Mucosa of stomach (tissue), 1 donor: ENCODE data around the gene GUK1.

ENCODE experiments used
- H3K27me3 ChIP-seq: one replicate; pipeline ENCODE4 v1.7.0; 2013; ENCODE audit warnings: mild to moderate bottlenecking, low read length; ENCODE audit not compliant: control insufficient read depth, insufficient read depth
- H3K36me3 ChIP-seq: one replicate; pipeline ENCODE4 v1.7.0; 2013; ENCODE audit warnings: low read length; ENCODE audit not compliant: control insufficient read depth, insufficient read depth
- H3K4me1 ChIP-seq: one replicate; pipeline ENCODE4 v1.7.0; 2013; ENCODE audit warnings: mild to moderate bottlenecking, low read length; ENCODE audit not compliant: control insufficient read depth, insufficient read depth
- H3K4me3 ChIP-seq: one replicate; pipeline ENCODE4 v1.7.0; 2013; ENCODE audit warnings: low read length
- H3K9ac ChIP-seq: one replicate; pipeline ENCODE4 v1.7.0; 2013; ENCODE audit warnings: mild to moderate bottlenecking, low read length, moderate library complexity
- H3K9me3 ChIP-seq: one replicate; pipeline ENCODE4 v1.7.0; 2013; ENCODE audit warnings: mild to moderate bottlenecking, low read length, moderate library complexity; ENCODE audit not compliant: control insufficient read depth
- donor health status: Pancreatic carcinoma.

Gene GUK1

DNA sequence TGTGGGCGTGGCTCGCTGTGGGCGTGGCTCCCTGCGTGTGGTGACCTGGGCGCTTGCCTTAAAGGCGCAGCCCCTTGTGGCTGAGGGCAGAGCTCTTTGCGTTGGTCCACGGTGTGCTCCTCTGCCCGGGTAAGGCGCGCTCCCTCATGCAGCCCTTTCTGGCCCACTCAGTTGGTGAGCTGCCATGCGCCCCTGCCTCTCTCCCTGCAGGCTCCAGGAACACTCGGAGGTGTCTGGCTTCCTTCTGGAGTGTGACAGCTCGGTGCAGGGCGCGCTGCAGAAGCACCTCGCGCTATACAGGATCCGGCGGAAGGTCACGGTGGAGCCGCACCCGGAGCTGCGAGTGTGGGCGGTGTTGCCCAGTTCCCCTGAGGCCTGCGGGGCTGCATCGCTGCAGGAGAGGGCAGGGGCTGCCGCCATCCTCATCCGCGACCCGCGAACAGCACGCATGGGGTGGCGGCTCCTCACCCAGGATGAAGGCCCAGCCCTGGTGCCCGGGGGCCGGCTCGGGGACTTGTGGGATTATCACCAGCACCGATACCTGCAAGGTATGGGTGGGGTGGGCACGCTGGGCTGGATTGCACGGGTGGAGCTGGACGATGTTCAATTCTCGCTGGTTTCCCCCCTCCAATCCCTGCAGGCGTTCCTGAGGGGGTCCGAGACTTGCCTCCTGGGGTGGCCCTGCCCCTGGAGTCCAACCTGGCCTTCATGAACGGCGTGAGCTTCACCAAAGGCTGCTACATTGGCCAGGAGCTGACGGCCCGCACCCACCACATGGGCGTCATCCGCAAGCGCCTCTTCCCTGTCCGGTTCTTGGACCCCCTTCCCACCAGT lies 34.6 kb downstream of the GUK1 start:
- Histone ChIP-seq H3K4me3 (no peak overlapping the region), H3K36me3 (no peaks in the 10 kb centered on the region), H3K4me1 (no peaks in the 10 kb centered on the region), H3K9ac (no peak overlapping the region), H3K27me3 (no peaks in the 10 kb centered on the region), H3K9me3 (no peaks in the 10 kb centered on the region)

- Histone ChIP-seq H3K4me3 (no peak overlapping the region), H3K9ac (no peak overlapping the region), H3K36me3 (no peaks in the 10 kb centered on the region), H3K27me3 (no peaks in the 10 kb centered on the region), H3K9me3 (no peaks in the 10 kb centered on the region), H3K4me1 (no peaks in the 10 kb centered on the region)
Observed at GRCh38 chr1:228175316-228176023, 35.4 kb downstream of the GUK1 start.

- no peaks in the 10 kb centered on the region for H3K36me3 ChIP-seq
- no peaks in the 10 kb centered on the region for H3K9me3 ChIP-seq
- no peak overlapping the region for H3K4me3 ChIP-seq
- no peaks in the 10 kb centered on the region for H3K27me3 ChIP-seq
- H3K9ac ChIP-seq = no peak overlapping the region
- H3K4me1 ChIP-seq = no peaks in the 10 kb centered on the region
Observed at GRCh38 chr1:228176024-228176395, 35.9 kb downstream of the GUK1 start.

- no peak overlapping the region for H3K4me3 ChIP-seq
Observed at GRCh38 chr1:228176461-228177182, 36.5 kb downstream of the GUK1 start.

DNA sequence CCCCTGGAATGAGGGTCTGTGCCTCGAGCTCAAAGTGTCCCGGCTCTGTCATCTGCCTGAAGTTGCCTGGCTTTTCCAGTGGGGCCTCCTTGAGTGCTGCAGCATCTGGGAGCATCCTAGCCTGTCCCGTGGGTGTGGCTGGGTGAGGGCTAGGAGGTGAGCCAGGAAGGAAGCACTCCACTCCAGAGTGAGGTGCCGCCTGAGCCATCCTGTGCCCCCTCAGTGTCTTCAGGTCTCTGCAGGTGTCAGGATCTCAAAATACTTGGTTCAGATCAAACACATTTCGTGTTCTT lies 37.0 kb downstream of the GUK1 start:
- Histone ChIP-seq H3K4me1 (no peaks in the 10 kb centered on the region), H3K4me3 (no peak overlapping the region)

More at GRCh38 chr1:228176461-228177182, 36.5 kb downstream of the GUK1 start:
- Histone ChIP-seq H3K4me1 (no peaks in the 10 kb centered on the region), H3K27me3 (no peaks in the 10 kb centered on the region), H3K9ac (no peak overlapping the region), H3K9me3 (no peaks in the 10 kb centered on the region), H3K36me3 (no peaks in the 10 kb centered on the region)

DNA sequence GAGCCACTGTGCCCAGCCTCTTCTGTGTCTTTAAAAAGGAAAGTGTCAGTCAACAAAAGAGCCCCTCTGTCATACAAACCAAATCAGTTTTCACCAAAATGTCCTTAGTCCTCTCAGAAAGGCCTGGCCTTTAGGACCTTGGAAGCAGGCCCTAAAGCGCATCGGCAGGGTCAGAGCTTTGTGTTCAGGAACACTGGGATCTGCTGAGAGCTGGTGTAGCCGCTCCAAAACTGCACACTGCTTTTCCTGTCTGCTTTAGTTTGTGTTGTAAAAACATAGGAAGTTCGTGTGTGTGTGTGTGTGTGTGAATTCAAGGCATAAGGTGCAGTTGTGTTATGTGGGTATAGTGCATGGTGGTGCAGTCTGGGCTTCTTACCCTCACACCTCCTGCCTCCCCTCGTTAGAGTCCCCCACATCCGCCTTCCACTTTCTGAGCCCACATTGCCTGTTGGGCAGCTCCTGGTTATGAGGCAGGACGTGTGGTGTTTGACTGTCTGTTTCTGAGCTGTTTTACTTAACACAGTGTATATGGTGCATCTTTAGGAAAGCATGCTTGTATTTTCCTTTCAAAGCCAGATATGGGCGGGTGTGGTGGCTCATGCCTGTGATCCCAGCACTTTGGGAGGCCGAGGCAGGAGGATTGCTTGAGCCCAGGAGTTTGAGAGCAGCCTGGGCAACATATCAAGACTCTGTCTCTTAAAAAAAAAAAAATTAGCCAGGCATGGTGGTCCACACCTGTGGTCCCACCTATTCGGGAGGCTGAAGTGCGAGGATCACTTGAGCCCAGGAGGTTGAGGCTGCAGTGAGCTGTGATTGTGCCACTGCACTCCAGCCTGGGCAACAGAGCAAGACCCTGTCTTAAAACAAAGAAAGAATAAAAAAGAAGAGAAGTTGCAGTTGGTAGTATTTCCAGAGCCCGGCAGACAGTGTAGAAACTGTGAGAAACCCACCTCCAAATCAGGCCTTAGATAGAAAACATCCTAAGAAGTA lies 37.9 kb downstream of the GUK1 start:
- Histone ChIP-seq H3K36me3 (no peaks in the 10 kb centered on the region), H3K9ac (no peak overlapping the region)

More for the DNA sequence above, 37.0 kb downstream of the GUK1 start:
- Histone ChIP-seq H3K27me3 (no peaks in the 10 kb centered on the region), H3K9ac (no peak overlapping the region), H3K36me3 (no peaks in the 10 kb centered on the region), H3K9me3 (no peaks in the 10 kb centered on the region)

GRCh38 chr1:228178737-228179684 lies 38.9 kb downstream of the GUK1 start:
- no peaks in the 10 kb centered on the region for H3K27me3 ChIP-seq

More for the DNA sequence above, 37.9 kb downstream of the GUK1 start:
- Histone ChIP-seq H3K4me3 (no peak overlapping the region), H3K4me1 (no peaks in the 10 kb centered on the region), H3K9me3 (no peaks in the 10 kb centered on the region), H3K27me3 (no peaks in the 10 kb centered on the region)

DNA sequence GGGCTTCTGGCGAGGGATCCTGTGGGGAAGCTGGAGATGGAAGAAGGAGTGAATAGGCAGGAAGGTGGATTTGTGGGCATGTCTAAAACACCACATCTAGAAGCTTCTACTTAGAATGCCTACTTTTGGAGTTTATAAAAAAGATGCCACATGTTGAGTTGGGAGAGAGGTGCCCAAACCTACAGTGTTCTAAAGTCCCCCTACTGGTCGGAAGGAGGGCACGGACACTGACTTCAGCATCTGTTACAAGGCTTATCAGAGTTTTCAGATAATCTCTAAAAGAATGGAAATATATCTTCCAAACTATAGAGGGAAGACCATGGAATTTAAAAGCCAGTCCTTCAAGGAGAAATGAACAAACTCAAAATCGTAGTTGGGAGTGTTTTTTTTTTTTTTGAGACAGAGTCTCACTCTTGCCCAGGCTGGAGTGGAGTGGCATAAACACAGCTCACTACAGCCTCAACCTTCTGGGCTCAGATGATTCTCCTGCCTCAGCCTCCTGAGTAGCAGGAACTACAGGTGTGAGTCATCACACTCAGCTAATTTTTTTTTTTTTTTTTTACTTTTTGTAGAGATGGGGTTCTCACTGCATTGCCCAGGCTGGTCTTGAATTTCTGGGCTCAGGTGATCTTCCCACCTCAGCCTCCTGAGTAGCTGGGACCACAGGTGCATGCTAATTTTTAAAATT lies 40.3 kb downstream of the GUK1 start:
- no peak overlapping the region for H3K4me3 ChIP-seq

More at GRCh38 chr1:228178737-228179684, 38.9 kb downstream of the GUK1 start:
- no peaks in the 10 kb centered on the region for H3K4me1 ChIP-seq
- H3K4me3 ChIP-seq = no peak overlapping the region
- H3K9me3 ChIP-seq = no peaks in the 10 kb centered on the region
- H3K36me3 ChIP-seq = no peaks in the 10 kb centered on the region
- H3K9ac ChIP-seq = no peak overlapping the region

DNA sequence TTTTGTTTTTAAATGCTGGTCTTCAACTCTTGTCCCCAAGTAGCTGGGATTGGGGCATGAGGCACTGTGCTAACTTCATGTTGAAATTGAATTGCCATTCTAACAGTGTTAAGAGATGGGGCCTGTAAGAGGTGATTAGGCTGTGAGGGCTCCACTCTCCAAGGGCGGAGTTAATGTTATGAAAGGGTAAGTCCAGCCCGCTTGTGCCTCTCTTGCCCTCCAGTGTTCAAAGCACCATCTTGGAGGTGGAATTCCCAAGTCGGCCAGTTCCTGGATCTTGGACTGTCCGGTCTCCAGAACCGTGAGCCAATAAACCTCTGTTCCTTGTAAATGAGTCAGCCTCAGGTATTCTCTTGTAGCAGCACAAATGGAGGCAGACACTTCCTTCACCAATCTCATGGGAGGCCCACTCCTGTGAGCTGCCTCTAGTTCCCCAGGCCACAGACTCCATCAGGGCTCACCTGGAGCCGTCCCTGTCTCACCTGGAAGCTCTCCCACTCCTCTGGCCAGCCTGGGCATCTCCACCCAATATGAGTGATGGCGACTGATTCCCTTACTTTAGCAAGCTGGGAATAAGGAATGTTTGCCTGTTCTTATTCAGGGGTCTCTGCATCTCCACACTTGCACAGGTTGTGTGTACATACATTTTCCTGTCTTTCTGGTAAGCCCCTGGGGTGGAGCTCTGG lies 41.0 kb downstream of the GUK1 start:
- no peaks in the 10 kb centered on the region for H3K27me3 ChIP-seq
- H3K4me1 ChIP-seq = no peaks in the 10 kb centered on the region
- no peak overlapping the region for H3K4me3 ChIP-seq
- H3K36me3 ChIP-seq = no peaks in the 10 kb centered on the region
- no peak overlapping the region for H3K9ac ChIP-seq
- no peaks in the 10 kb centered on the region for H3K9me3 ChIP-seq

More for the DNA sequence above, 40.3 kb downstream of the GUK1 start:
- Histone ChIP-seq H3K9me3 (no peaks in the 10 kb centered on the region), H3K27me3 (no peaks in the 10 kb centered on the region), H3K36me3 (no peaks in the 10 kb centered on the region), H3K9ac (no peak overlapping the region), H3K4me1 (no peaks in the 10 kb centered on the region)

DNA sequence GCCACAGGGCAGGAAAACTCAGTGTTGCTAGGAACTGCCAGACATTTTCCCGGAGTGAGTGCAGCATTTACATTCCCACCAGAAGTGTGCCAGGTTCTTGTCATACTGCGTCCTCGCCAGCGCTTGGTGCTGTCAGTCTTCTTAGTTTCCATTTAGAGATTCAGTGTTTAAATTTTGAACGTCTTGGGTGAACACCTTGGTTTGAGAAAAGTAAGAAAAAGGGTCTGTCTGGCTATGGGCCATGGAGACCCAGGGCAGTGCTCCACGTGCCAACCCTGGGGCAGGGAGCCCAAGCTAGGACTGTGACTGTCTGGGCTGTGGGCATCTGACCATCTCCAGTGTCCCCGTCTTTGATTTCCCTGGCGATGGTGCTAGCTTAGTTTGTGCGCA lies 41.6 kb downstream of the GUK1 start:
- H3K4me1 ChIP-seq = no peaks in the 10 kb centered on the region
- no peaks in the 10 kb centered on the region for H3K36me3 ChIP-seq
- no peak overlapping the region for H3K4me3 ChIP-seq
- no peaks in the 10 kb centered on the region for H3K9me3 ChIP-seq
- H3K27me3 ChIP-seq = no peaks in the 10 kb centered on the region
- H3K9ac ChIP-seq = no peak overlapping the region
